ENCODE data around the gene LILRA6.

DNA sequence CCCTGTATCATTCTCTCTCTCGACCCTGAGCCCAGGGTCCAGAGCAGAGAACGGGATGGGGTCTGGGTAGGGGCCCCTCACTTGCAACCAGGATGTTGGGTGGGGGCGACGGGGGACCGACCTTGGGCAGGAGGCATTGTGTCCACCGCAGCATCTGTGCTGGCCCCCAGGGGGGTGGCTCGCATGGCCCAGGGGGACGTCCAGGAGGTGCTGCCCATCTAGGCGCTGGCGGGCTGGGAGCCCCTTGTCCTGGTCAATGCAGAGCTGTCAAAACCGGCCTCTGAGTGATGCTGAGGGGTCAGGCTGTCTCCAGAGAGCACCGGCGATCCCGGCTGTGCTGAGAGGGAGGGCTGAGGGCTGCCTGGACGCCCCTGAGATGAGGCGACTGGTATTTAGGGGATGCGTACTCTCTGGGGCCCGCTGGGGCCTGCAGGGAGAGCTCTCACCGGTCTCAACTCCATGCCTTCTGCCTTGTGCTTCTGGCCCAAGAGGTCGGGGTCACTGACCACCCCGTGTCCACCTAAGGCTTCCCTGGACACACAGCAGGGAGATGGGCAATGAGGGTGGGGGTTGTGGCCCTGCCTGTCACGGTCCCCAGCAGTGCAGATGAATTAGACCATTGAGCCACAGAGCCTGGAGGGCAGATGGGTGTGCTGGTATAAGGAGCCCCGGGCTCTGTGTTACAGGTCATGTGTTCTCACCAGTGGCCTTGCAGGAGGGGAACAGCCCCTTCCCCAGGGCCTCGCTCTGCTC lies 33.4 kb downstream of the LILRA6 start:
- TF ChIP-seq EZH2phosphoT487 (IDR thresholded peaks at IDR 0.05; ENCODE audit: low read depth), result no peak
- TF ChIP-seq, protein P1, sequence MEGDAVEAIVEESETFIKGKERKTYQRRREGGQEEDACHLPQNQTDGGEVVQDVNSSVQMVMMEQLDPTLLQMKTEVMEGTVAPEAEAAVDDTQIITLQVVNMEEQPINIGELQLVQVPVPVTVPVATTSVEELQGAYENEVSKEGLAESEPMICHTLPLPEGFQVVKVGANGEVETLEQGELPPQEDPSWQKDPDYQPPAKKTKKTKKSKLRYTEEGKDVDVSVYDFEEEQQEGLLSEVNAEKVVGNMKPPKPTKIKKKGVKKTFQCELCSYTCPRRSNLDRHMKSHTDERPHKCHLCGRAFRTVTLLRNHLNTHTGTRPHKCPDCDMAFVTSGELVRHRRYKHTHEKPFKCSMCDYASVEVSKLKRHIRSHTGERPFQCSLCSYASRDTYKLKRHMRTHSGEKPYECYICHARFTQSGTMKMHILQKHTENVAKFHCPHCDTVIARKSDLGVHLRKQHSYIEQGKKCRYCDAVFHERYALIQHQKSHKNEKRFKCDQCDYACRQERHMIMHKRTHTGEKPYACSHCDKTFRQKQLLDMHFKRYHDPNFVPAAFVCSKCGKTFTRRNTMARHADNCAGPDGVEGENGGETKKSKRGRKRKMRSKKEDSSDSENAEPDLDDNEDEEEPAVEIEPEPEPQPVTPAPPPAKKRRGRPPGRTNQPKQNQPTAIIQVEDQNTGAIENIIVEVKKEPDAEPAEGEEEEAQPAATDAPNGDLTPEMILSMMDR (IDR thresholded peaks at IDR 0.05; ENCODE audit: low read depth, low read length), result no peak

All from OCI-LY3 (cell line).